Inflammatory macrophage treated with lipopolysaccharide for 1 hour (primary cell): ENCODE measurements around the gene HLTF.
"Not testable (repeated sequence)": the region's sequence is repeated elsewhere in the genome, so short reads cannot be mapped to it uniquely, and the experiment has no call there.

Source experiments
- DNase-seq, 2 donors: peaks; one replicate each; pipeline ENCODE4 v3.0.0-alpha.2; 2020 to 2022

Gene HLTF

DNA sequence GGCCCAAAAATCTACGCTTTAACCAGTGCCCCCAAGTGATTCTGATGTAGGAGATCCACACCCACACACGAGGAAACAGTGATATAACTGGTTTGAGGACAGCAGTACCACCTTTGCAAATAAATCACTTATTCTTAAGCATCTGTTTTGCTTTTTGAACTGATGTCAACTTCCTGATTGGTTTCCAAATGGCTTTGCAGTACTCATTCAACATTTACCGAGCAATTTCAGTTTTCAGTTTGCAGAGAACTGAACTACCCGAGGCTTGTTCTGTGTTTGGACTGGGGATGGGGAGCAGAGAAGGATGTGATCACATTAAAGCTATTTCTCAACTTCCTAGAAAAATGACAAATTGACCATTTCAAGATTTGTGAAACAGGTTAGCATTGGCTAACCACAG, 96.1 kb downstream of the HLTF start:
- peak; percentile 55 to 75 for DNase-seq

DNA sequence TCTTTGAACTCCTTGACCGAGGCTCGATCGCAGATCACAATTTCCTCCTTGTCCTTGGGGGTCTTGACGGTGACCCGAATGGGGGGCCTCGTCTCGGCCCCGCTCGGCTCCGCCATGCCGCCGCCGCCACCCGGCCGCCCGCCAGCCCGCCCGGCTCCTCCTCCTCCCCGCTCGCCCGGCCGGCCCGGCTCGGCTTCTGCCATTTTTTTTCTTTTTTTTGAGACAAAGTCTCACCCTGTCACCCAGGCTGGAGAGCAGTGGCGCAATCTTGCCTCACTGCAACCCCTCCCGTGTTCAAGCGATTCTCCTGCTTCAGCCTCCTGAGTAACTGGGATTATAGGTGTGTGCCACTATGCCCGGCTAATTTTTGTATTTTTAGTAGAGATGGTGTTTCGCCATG, 98.8 kb downstream of the HLTF start:
- DNase-seq: not testable (repeated sequence)

DNA sequence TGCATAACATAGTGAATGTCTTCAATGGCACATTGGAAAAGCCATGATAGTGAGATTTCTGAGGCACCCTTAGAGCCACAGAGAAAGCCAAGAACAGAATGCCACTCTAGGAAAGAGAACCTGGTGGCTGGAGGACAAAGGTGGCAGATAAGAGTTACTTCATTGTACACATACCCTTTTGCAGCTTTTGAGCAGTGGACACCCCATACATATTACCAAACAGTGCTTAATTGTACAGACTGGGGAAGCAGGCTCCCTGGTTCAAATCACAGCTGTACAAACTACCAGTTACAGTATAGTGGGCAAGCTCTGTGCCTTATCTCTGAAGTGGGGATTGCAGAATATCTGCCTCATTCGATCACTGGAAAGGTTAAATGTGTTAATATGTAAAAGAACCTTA, 105.1 kb downstream of the HLTF start:
- DNase-seq: no peak
